ENCODE data around the gene AMH. TPM values are rescaled to one million over a fixed set of nuclear protein-coding genes. Genes with fewer than 3 reads are reported as not detected.

Gene AMH
- total and polyA plus RNA-seq, 2 of the 4 experiments (the other 2 are of a cell fraction): 0.86 TPM; not detected in 1

GRCh38 chr19:2278459-2279158 lies 29.5 kb downstream of the AMH start:
- H3K4ac ChIP-seq (ENCODE audit: low read depth, low read length): no peak overlapping the region
- no peak overlapping the region for H3K18ac ChIP-seq (ENCODE audit: low read depth, low read length)
- H4K8ac ChIP-seq (ENCODE audit: low read depth in 2 of 2, low read length in 2 of 2): no peak overlapping the region
- H3K56ac ChIP-seq (ENCODE audit: extremely low read depth, insufficient read depth, low read length): no peak overlapping the region
- H2BK20ac ChIP-seq (ENCODE audit: low read depth, low read length): no peak overlapping the region
- no peak overlapping the region for H3K4me3 ChIP-seq (ENCODE audit: insufficient read depth, low read depth, low read length)
- dilution Hi-C loops (cut with HindIII; ENCODE audit: low sequenced_read_pairs, unreplicated experiment): no loop called here
- no peaks in the 10 kb centered on the region for H3K9me1 ChIP-seq (ENCODE audit: insufficient read depth, low read length)
- no peak overlapping the region for H2BK15ac ChIP-seq (ENCODE audit: low read depth, low read length)
- intact Hi-C loops (cut with micrococcal nuclease): no loop called here
- in situ Hi-C loops (cut with MboI; ENCODE audit: low sequenced_read_pairs): loop anchor here (10.0 kb wide), 1 partner anchor 336 kb away; no protein-coding TSS in a partner anchor
- peaks cover 11% of the 10 kb centered on the region for H3K4me1 ChIP-seq (ENCODE audit: control insufficient read depth, insufficient read depth, low read length)
- H4K5ac ChIP-seq (ENCODE audit: low read depth, low read length): no peak overlapping the region
- H3K9me3 ChIP-seq (ENCODE audit: control insufficient read depth, insufficient read depth, low read length): no peaks in the 10 kb centered on the region
- no peak overlapping the region for H2AK9ac ChIP-seq (replicated peaks; ENCODE audit: low read depth, low read length, poor library complexity)
- no peaks in the 10 kb centered on the region for H3K27me3 ChIP-seq (ENCODE audit: control insufficient read depth, insufficient read depth, low read length)
- no peak overlapping the region for H2AFZ ChIP-seq (replicated peaks; ENCODE audit: low read length, poor library complexity)
- H3K4me2 ChIP-seq (ENCODE audit: low read depth, low read length): no peak overlapping the region
- no TSS peak for BruUV-seq (replicated peaks)
- 91% methylated on average over 20 of the region's 33 CpGs; no CpG with 5 or more reads in 1 of the 2 experiments for WGBS, 2 experiments (ENCODE audit: extremely low coverage in 2 of 2, insufficient read length in 1 of 2)
- no peak overlapping the region for H2BK120ac ChIP-seq (ENCODE audit: low read depth, low read length)
- no peak overlapping the region for H3K23ac ChIP-seq (ENCODE audit: low read depth, low read length)
- H3K14ac ChIP-seq (replicated peaks; ENCODE audit: low read depth, low read length): no peak overlapping the region
- H4K20me1 ChIP-seq (ENCODE audit: insufficient read depth, low read length): peaks cover 35% of the 10 kb centered on the region
- H2BK5ac ChIP-seq (ENCODE audit: low read depth, low read length, poor library complexity, severe bottlenecking): no peak overlapping the region
- CTCF ChIA-PET: no interaction called here
- no peak for ATAC-seq (ENCODE audit: low read depth)
- POLR2A ChIA-PET (ENCODE audit: unreplicated experiment): no interaction called here
- H3K9ac ChIP-seq (ENCODE audit: low read depth, low read length): no peak overlapping the region
- peaks cover 7 to 30% of the 10 kb centered on the region in 2 experiments; a peak in 3 of 4 replicates for H3K79me1 ChIP-seq (ENCODE audit: low read depth in 1 of 2, low read length in 2 of 2)
- no peak overlapping the region for H2AK5ac ChIP-seq (ENCODE audit: low read depth, low read length)
- no peak for DNase-seq
- H3K36me3 ChIP-seq (ENCODE audit: control insufficient read depth, insufficient read depth, low read length): peaks cover 15% of the 10 kb centered on the region; the same call in 1 of the 2 replicates
- no peak overlapping the region for H3K27ac ChIP-seq (ENCODE audit: insufficient read depth, low read length)
- TF ChIP-seq NFE2L2 (IDR thresholded peaks at IDR 0.05; ENCODE audit: low read depth, low read length) (no peak), FOS (IDR thresholded peaks at IDR 0.05; ENCODE audit: low read depth, low read length) (no peak), BHLHE40 (IDR thresholded peaks at IDR 0.05; ENCODE audit: low read depth, low read length) (no peak), ELK1 (IDR thresholded peaks at IDR 0.05; ENCODE audit: borderline replicate concordance, low read depth, low read length) (no peak)
- no peak overlapping the region for H4K91ac ChIP-seq (ENCODE audit: insufficient read depth, low read depth, low read length)

All from IMR-90 (cell line).